NCI-H1694 treated with DMSO at 0.1 percent for 48 hours (cell line): ENCODE data around the gene PPP1R1C.

ENCODE experiments used
- DNase-seq: peaks from one replicate; lab custom pipeline; 2025; lab: John Stamatoyannopoulos, UW

The PPP1R1C gene

DNA sequence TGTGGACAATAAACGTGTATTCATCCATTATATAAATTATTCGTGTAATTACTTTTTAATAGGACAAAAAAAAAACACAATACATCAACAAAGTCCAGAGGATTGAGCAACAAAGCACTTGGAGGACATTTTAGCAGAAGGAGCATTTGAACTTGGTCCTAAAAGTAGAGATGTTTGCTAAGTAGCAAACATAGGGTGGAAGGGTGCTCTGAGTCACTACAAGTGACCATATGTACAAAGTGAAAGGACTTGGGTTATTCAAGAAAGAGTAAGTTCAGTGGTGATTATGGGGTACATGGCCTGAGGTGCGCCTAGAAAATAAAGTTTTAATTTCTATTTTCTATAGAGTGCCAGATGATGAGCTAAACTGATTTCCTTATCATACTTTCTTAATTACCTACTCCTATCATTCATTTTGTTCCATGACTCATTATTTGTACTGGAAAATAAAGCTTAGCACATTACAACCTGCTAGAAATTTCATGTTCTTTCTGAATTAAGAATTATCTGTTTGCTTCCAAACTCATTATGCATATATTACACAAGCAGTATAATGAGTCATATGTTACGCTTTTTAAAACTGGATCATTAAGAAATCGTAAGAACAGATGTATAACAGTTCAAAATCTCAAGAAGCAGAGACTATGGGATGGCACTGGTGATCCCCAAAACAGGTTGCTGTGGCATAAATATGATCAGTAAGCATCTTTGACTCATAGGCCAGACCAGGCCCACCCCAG lies 13.1 kb upstream of the PPP1R1C start:
- no peak for DNase-seq

DNA sequence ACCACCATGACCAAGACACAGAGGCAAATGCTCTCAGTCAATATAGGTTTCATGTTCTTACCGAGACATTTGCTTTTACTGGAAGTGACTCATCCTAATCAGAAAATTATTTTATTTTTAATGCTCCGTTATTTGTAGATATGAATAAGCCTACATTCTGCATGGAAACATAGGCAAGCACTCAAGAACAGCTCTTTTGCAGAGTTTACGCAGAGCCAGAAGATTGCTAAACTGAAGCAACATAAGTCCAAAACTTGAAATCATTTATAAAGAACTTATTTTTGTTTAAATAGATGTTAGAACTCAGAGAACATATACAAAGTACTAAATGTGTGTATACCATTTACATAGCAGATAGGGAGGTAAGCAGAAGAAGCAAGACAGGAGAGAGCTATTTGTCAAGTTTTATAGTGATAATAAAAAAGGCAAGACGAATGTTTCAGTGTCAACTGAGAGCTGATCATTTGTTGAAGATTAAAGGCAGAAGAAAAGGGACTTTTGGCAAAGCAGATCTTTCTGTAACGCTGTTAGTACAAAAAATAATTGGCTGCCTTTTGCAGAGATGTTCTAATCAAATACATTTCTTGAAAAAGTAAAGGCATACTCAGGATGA lies 12.4 kb upstream of the PPP1R1C start:
- no peak for DNase-seq

DNA sequence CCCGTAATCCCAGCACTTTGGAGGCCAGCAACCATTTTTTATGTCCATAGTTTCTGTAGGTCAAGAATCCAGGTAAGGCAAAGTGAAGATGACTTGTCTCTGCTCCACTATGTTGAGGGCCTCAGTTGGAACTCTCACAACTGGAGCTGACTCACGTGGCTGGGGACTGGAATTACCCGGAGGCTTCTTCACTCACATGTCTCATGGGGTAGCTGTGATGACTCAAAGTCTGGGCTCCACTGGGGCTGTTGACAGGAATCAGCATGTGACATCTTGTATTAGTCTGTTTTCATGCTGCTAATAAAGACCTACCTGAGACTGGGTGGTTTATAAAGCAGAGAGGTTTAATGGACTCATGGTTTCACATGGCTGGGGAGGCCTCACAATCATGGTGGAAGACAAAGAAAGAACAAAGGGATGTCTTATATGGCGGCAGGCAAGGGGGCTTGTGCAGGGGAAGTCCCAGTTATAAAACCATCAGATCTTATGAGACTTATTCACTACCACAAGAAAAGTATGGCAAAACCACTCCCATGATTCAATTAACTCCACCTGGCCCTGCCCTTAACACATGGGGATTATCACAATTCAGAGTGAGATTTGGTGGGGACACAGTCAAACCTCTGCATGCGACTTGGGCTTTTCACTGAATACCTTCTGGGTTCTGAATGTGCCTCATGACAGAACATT lies 7.8 kb upstream of the PPP1R1C start:
- no peak for DNase-seq

DNA sequence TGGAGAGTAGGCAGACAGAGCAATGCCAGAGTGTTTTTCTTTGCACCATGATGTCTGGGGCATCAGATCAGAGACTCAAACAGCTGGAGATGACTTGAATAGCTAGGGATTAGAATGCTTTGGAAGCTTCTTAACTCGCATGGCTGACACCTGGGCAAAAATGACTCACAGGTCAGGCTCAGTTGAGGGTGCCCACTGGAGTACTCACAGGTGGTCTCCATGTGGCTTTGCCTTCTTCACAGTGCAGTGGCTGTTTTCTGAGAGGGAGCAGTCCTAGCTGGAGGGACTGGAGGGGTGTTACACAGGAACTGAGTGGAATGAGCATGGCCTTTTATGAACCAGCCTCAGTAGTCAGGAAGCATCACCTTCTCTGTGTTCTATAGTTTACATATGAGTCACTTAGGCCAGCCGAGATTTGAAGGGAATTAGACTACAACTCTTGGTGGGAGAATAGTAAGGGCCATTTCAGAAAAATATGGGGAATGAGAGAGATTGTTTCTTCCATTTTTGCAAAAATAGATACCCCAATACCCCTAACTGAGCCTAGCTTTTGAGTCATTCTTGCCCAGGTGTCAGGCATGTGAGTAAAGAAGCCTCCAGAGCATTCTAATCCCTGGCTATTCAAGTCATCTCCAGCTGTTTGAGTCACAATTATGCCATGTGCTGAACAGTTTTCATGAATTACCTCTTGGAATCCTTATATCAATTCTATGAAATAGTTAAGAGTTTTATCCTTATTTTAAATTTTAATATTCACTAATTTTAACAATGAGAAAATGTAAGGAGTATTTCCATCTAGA lies 7.1 kb upstream of the PPP1R1C start:
- no peak for DNase-seq

DNA sequence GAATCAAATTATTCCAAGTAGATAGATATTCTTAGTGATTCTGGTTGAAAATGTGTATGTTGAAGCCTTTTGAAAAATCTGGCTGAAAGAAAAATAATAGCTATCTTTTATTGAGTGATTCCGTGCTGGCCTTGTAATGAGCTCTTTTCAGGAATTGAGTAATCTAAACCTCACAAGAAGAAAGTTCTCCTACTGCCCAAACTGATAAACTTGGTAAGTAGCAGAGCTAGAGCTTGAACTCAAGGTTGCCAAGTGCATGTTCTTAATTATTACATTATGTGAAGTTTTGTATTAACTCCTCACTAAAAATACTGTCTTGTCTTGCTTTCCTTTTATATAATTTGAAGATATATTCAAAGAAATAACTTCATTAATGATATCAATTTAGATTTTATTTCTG lies 1.6 kb upstream of the PPP1R1C start:
- DNase-seq, result no peak

DNA sequence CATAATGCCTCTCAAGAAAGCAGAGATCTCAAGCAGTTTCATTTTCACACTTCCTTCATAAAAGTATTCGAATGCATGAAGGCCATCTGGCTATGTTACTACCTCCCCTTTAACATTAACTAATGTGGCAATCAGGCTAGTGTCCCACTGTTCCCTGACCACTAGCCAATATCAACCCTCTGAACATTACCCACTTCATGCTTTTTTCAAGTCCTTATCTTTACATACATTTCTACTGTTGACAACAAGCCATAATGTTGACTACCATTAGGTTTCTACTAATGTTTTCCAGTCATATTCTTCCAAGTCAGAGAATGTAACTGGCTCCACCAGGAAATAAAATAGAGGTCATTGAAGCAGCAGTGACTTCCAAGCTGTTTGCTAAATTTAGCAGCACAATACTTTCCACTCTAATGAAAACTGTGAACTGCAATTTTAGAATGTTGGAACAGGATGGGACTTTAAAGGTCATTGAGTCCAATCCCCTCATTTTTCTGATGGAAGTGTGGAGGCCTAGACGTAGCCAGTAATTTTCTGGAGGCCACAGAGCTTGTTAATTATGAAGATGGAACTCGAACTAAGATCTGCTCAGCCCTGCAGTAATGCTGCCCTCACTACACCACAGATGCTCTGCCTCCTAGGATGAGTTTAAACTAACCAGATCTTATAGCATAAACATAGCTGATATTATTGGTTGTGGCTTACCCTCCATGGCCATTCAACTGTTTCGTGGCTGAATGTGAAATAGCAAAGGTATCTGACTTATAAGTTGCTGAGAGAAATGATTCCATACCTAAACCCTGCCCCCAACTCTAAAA lies 630 bp upstream of the PPP1R1C start:
- DNase-seq, result no peak

DNA sequence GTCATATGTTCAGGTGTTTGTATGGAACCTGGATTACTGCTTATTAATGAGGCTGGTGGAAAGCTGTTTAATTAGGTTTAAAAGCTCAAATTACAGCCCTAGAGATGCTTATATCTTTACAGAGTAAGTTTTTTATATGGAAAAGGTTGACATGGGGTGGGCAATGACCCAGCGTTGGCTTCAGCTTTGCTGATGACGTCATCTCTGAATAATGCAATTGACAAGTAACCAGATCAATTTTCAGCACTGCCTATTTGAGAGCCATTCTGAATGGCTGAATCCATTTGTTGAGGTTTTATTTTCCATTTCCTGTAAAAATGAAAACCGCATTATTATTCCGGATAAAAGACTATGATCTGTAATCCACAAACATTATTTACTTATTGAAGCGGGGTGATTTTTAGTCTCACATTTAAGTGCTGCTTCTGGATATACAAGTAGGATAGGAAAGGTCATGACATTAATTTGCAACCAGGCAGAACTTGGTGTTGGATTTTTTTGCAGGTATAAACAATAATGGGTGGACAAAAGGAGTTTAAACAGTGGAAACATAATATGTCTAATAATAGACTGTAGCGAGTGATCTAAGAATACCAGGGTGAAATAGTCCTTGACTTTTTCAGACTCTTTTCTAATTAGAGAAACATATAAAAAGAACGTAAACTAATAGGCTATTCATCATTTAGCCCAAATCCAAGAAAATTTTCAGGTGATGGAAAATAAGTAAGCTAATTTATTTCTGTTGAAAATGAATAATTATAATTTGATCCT lies 2.7 kb downstream of the PPP1R1C start:
- no peak for DNase-seq

DNA sequence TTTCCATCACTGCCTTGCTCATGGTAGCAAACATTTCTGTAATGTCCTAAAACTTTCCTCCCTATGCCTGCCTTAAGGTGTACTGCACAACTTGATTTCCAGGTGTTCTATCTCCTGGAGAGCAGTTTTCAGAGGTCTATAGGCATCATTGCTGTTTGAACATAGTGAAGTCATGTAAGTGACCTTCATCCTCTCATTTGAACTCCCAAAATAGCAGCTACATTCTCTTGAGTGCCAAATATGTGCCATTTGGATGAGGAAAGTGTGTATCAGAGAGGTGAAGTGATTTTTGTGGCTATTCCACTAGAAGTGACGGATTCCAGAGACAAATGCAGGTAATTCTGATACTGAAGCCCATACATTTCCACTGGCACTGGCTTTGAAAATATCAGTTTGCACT lies 3.4 kb downstream of the PPP1R1C start:
- DNase-seq, result no peak

DNA sequence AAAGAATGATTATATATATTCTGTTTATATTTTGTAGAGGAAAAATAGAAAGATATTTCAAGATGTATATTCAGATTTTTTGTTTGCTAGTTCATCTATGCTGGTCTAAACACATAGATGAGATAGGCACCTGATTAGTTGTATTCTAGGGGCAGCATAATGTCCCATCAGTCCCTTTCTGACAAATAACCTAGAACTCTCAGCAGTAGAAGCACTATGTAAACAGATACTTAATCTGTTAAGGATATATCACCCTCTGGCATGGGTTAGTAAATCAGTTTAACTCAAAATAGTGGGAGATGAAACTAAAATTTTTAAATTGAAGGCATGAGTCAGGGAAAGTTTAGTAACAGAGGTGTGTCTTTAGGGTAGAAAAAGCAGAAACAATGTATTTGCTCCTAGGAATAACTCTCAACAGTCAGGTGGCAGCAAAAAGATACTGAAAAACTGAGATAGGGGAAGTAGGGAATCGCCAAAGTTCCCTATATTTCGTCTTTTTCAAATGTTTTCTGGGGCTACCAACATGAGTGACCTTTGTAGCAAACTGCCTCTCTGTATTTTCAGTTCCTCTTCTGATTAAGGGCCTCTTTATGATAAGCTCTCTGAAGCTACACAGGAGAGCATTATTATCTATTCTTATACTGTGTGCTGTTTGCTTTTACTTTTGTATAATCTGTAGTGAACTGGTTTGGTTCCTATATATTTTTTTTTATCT lies 5.7 kb downstream of the PPP1R1C start:
- no peak for DNase-seq

DNA sequence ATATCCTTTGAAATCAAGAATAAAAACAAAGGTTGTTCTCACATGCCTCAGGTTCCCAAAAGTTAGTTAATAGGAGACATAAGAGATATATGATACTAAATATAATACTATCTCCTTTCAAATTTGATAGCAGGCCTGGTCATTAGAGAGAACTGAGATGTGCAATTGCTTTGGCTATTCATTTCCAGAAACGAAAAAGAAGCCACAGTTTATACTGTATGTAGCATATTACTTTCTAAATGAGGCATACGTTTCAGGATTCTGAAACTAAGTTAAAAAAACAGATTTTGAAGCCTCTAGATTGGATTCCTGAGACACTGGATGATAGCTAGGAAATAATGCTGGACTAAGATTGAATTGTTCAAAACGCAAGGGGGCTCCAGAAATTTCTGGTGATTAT lies 7.1 kb downstream of the PPP1R1C start:
- no peak for DNase-seq

DNA sequence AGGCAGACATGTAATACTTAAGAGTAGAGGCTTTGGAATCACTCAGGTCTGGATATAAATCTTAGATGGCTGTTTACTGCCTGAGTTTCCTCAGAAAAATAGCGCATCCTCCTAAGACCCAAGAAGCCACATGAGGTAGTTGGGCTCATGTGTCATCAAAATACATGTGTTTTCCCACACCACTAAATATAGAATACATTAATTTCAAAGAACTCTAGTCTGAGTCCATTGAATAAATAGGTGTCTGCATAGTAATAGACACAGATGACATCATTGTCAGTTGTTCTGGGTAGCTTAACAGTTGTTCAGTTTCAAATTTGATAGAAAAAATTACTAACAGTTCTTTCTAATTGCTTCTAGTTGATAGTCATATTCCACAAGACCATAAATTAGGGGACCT lies 9.6 kb downstream of the PPP1R1C start:
- no peak for DNase-seq

DNA sequence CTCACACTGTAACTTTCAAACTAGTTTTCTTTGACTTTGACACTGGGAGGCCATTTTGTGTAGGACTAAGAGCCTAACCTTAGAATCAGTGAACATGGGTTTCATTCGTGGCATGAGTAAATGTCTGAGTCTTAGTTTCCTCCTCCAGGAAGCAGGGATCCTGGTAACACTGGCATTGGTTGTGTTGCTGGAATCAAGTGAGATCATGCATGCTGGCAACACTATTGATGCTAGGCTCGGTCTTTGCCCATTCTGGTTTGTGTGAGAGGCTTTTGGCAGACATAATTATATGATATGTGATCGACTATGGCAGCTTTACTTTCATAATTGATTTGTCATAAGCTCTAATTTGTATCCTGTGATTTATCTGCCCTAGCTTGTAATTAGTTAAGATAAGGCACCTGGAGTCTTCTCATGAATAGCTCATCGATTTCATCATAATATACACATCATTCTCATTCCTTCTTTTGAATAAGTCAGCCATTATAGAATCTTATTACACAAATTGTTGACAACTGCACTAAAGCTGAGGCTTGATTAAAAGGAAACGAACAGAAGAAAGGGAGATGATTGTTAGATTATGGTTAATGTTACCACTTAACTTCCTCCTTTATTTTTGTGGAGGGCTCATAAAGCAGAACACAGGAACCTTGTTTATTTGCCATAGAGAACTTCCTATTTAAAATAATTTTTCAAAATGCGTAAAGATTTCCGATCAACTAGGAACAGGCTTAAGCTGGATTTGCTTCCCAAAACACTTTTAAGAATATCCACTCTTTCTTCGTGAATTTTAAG lies 12.6 kb downstream of the PPP1R1C start:
- no peak for DNase-seq

DNA sequence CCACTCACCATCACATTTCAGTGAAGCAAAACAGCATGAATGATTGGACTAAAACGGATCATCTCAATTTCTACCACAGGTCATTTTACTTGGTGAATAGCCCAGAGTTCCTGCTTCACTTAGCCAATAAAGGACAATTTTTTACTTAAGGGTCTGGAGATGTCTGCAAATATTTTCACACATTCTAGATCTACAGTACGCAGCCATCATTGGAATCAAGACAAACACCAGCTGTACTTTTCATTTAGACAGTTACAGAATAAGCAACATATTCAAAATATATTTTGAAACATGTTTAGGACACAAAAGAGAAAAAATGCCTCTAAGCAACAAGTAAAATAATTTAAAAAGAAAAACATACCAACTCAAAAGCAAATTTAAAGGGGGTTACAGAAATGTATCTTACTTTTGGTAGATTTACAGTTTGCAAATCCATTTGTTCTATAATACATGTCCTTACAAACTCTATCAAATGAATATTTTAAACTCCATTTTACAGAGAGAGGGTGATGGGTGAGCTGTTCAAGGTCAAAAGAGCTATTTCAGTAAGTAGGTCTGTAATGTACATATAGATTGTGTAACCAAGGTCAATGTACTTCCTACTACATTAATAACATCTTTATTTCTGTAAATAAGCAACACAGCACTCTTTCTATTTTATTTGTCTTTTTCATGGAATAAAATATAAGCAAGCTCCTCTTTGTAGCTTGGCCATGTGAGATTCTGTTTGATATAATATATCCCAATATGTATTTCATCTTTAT lies 13.4 kb downstream of the PPP1R1C start:
- no peak for DNase-seq

DNA sequence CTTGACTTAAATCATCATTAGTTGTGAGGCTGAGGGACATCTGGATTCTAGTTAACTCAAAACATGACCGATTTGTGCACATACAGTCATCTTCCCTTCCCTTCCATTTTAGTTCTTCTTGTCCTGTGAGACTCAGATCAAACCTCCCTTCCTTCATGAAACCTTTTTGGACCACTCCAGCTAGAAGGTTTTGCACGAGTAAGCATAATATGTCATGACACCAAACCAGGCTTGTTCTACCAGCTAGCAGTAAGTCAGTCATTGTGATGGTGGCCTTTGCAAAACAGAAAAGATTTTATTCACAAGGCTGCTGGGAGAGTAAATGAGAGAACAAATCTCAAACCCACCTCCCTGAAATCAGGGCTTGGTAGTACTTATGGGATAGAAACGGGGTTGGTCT lies 14.3 kb downstream of the PPP1R1C start:
- no peak for DNase-seq

DNA sequence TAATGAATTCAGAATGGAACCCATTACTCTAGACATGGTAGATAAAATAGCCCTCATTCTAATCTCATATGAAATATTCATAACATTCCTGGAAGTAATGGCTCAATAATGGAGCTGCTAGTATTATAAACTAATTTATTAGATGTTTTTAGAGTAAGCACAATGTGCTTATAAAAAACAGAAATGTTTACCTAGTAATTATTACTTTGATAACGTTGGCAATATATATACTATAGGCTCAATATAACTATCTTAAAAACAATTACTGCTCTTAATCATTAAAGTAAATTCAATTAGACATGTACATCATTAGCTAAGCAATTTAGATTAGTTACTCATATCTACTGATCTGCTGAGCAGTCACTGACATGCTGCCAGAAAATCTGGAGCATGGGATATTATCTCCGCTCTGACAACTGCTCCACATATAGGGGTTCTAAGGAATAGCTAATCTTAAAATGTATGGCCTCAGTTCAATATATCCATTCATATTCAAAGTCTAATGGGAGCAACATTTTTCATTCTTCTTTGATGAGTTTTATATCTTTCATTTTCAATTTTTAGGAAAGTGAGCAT lies 19.4 kb downstream of the PPP1R1C start:
- DNase-seq, result no peak

DNA sequence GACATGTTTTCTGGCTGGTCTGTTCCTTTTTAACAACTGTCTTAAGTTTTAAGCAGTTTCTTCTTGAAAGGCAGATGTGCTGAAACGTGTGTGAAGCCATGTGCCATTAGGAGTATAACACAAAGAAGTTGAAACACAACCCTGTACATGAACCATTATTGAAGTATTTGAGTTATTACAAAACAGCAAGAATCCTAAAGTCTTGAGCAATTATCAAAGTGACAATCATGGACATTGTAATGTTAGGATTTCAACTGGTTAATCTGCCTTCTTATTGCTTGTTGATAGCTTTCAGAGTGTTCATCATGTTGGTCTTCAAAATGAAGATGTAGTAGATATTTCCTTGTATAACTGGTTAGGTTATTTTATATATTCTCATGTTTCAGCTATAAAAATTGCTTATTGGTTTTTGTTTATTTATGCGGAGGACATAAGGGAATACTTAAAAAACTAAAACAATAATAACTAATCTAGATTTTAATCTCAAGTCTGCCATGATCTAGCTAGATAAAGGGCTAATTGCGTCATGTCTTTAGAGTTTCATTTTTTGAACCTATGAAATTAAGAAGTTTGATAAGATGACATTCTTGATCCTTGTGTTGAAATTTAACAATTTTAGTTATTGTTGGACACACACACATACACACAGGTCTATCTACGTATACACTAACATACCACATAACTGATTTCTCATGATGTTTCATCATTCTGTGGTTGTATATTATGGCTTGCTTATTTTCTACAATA lies 21.1 kb downstream of the PPP1R1C start:
- no peak for DNase-seq

DNA sequence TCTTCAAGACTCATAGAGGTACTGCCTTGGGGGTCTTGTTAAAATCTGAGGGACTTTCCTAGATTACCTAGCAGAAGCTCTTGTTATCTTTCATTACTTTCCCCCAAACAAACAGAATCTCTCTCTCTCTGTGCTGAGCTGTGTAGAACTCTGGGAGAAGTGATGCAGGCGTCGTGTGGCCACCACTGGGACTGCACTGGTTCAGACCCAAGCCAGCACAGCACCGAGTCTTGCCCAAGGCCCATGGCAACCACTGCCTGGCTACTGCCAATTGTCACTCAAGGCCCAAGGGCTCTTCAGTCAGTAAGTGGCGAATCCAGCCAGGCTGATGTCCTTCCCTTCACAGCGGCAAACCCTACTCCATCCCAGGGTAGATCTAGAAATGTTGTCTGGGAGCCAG lies 28.6 kb downstream of the PPP1R1C start:
- no peak for DNase-seq
